Measurements from ENCODE around the gene PLCB4. TPM values are rescaled to one million over a fixed set of nuclear protein-coding genes. Genes with fewer than 3 reads are reported as not detected.

PLCB4 gene
- total RNA-seq, 4 donors from 2014 or later: 17.4 to 264 (median 28.1) TPM

DNA sequence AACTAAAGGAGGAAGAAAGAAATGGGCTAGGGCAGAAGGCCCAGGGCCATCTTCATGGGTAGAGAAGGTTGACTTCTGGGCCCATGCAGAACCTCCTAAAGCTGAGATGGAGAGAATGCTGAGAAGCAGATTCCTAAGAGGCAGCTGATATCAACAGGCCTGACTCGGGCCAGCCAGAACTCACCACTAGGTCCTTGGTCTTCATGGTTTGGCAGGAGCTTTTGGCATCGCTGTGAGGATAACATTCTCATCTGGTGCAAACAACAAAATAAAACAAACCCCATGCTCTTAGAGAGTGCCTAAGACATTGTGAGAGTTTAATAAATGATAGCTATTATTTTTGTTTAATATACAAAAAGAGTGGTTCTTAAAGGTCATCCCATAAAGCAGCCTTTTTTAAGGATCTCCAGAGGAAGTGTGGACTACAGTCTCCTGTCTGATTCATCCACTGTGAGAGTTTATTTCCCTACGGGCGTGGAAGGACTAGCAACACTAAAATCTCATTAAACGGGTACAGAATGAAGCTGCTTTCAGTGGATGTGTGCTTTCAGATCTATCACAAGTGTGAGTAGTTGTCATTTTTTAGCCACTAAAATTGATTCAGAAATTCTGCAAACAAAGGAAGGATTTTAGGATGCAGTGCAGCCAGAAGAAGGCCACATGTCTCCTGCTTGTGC lies 160.0 kb downstream of the PLCB4 start:
- H3K27me3 ChIP-seq: no peaks in the 10 kb centered on the region
- no peaks in the 10 kb centered on the region for H3K9me3 ChIP-seq
- H3K27ac ChIP-seq: no peak overlapping the region
- DNase-seq: no peak
- TF ChIP-seq, protein P1, sequence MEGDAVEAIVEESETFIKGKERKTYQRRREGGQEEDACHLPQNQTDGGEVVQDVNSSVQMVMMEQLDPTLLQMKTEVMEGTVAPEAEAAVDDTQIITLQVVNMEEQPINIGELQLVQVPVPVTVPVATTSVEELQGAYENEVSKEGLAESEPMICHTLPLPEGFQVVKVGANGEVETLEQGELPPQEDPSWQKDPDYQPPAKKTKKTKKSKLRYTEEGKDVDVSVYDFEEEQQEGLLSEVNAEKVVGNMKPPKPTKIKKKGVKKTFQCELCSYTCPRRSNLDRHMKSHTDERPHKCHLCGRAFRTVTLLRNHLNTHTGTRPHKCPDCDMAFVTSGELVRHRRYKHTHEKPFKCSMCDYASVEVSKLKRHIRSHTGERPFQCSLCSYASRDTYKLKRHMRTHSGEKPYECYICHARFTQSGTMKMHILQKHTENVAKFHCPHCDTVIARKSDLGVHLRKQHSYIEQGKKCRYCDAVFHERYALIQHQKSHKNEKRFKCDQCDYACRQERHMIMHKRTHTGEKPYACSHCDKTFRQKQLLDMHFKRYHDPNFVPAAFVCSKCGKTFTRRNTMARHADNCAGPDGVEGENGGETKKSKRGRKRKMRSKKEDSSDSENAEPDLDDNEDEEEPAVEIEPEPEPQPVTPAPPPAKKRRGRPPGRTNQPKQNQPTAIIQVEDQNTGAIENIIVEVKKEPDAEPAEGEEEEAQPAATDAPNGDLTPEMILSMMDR (IDR thresholded peaks at IDR 0.05): no peak
- no peak for TF ChIP-seq POLR2A (IDR thresholded peaks at IDR 0.05)
- no peak overlapping the region for H3K4me3 ChIP-seq
- peaks cover 0 to 3% of the 10 kb centered on the region in 2 donors for H3K4me1 ChIP-seq
- no peaks in the 10 kb centered on the region for H3K36me3 ChIP-seq
- intact Hi-C loops (cut with DNase I; ENCODE audit: low total_unique reads): no loop called here

DNA sequence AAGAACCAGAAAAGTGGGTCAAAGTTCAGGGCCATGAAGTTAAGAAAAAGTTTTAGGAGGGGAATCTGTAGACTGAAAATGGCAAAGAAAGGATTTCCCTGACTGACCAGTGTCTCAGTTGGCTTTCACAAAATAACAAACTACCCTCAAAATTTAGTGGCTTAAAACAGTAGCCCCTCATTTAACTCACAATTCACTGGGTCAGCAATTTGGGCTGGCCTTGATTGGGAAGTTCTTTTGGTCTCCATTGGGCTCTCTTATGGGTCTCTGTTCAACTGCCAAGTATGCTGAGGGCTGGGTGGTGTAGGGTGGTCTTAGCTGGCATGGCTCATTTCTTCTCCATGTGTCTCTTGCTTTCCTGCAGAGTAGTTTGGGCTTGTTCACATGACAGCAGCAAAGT lies 161.5 kb downstream of the PLCB4 start:
- Histone ChIP-seq H3K4me1 (peaks cover 0 to 3% of the 10 kb centered on the region in 2 donors), H3K4me3 (no peak overlapping the region), H3K27ac (no peak overlapping the region), H3K9me3 (no peaks in the 10 kb centered on the region), H3K27me3 (no peaks in the 10 kb centered on the region), H3K36me3 (no peaks in the 10 kb centered on the region)
- intact Hi-C loops (cut with DNase I; ENCODE audit: low total_unique reads): loop anchor here (10.0 kb wide), 1 partner anchor 64 kb away; no protein-coding TSS in a partner anchor
- TF ChIP-seq, protein P1 (IDR thresholded peaks at IDR 0.05): no peak
- TF ChIP-seq POLR2A (IDR thresholded peaks at IDR 0.05): no peak
- DNase-seq: no peak

DNA sequence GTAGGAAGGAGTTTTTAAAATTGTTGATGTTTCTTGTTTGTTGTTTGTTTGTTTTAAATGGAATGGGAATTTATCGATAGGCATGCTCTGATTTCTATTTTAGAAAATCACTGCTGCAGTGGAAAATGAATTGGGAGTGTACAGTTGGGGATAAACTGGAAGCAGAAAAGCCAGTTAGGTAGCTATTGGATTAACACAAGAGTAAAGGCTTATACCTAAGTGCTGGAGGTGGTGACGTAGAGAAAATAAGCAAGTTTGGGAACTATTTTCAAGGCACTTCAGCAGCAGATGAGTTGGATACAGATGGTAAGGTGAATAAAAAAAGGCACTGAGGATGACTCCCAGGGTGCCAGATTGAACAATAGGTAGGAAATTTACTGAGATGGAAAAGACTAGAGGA lies 164.9 kb downstream of the PLCB4 start:
- TF ChIP-seq POLR2A (IDR thresholded peaks at IDR 0.05): no peak

DNA sequence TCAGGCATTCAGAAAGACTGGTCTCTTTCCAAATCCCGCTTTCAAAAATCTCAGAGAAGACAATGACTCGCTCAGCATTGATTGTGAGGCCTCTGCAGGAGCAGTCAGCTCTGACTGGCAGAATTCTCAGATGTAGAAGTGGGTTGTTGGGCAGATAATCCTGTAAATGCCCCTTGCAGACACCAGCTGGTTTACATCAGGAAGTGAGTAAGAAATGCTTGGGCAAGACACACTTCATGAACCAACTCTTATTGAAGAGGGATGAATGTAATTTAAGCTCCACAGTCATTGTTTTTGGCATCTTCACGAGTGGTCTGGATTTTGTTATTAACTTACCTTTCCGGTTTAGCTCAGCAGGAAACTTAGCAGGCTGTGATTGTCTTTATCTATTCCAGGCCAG lies 166.6 kb downstream of the PLCB4 start:
- intact Hi-C loops (cut with DNase I; ENCODE audit: low total_unique reads): loop anchor here (10.0 kb wide), 1 partner anchor 59 kb away; no protein-coding TSS in a partner anchor
- H3K9me3 ChIP-seq: no peaks in the 10 kb centered on the region
- no peaks in the 10 kb centered on the region for H3K27me3 ChIP-seq
- no peaks in the 10 kb centered on the region for H3K36me3 ChIP-seq
- H3K4me1 ChIP-seq: no peaks in the 10 kb centered on the region
- TF ChIP-seq POLR2A (IDR thresholded peaks at IDR 0.05): no peak
- TF ChIP-seq, protein P1 (IDR thresholded peaks at IDR 0.05): no peak
- no peak overlapping the region for H3K4me3 ChIP-seq
- DNase-seq: no peak
- H3K27ac ChIP-seq: no peak overlapping the region

More for the DNA sequence above, 164.9 kb downstream of the PLCB4 start:
- H3K9me3 ChIP-seq: no peaks in the 10 kb centered on the region
- H3K27me3 ChIP-seq: no peaks in the 10 kb centered on the region
- no peak overlapping the region for H3K27ac ChIP-seq
- no peak for DNase-seq
- H3K36me3 ChIP-seq: no peaks in the 10 kb centered on the region
- H3K4me1 ChIP-seq: no peaks in the 10 kb centered on the region
- intact Hi-C loops (cut with DNase I; ENCODE audit: low total_unique reads): loop anchor here (10.0 kb wide), 1 partner anchor 61 kb away; no protein-coding TSS in a partner anchor
- no peak overlapping the region for H3K4me3 ChIP-seq

DNA sequence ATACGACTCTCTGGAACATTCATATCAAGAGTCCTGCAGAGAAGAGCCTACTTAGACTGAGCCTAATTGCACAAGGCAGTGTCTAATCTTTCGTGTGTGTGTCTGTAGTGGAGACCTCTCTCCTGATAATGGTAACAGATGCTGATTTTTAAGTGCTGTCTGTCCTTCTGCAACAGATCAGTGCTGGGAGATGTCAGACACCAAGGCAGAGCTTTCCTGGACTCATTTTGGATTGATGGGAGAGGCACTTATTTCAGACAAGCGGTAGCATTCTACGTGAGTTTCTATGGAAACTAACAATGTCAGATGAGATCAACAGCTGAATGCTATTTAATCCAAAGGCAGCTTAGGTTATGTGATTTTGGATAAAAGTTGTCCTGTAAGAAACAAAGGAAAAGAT lies 167.6 kb downstream of the PLCB4 start:
- Histone ChIP-seq H3K9me3 (no peaks in the 10 kb centered on the region), H3K27ac (no peak overlapping the region), H3K4me3 (no peak overlapping the region), H3K4me1 (no peaks in the 10 kb centered on the region), H3K36me3 (no peaks in the 10 kb centered on the region), H3K27me3 (no peaks in the 10 kb centered on the region)
- no peak for DNase-seq
- no peak for TF ChIP-seq POLR2A (IDR thresholded peaks at IDR 0.05)
- TF ChIP-seq, protein P1 (IDR thresholded peaks at IDR 0.05): no peak
- intact Hi-C loops (cut with DNase I; ENCODE audit: low total_unique reads): loop anchor here (10.0 kb wide), 1 partner anchor 58 kb away; no protein-coding TSS in a partner anchor
